WTC11 (cell line): ENCODE data around the gene FHOD3.

ENCODE experiments used
- ATF1 ChIP-seq: sonication (generic); formaldehyde crosslinking; IDR thresholded peaks from 2 replicates; pipeline ENCODE4 v1.8.1; 2023; ENCODE audit warnings: mild to moderate bottlenecking, moderate library complexity, missing genetic modification reagents
- ATF2 ChIP-seq: sonication (generic); formaldehyde crosslinking; IDR thresholded peaks from 2 replicates; pipeline ENCODE4 v1.8.1; 2022; ENCODE audit warnings: low read depth, missing genetic modification reagents, borderline replicate concordance
- ATF3 ChIP-seq: sonication (generic); formaldehyde crosslinking; conservative IDR thresholded peaks from 2 replicates; pipeline ENCODE4 v1.8.1; 2022; ENCODE audit warnings: mild to moderate bottlenecking, missing genetic modification reagents
- CTCF ChIP-seq: fragments of 200-600 bp; IDR thresholded peaks from 2 replicates; pipeline ENCODE4 v1.8.0; 2022; ENCODE audit warnings: antibody characterized with exemption
- FOXK1 ChIP-seq: sonication (generic); formaldehyde crosslinking; IDR thresholded peaks from 2 replicates; pipeline ENCODE4 v1.8.0; 2022; ENCODE audit warnings: mild to moderate bottlenecking, moderate library complexity, missing genetic modification reagents
- KAT7 ChIP-seq: sonication (generic); formaldehyde crosslinking; IDR thresholded peaks from 2 replicates; pipeline ENCODE4 v1.8.1; 2023; ENCODE audit warnings: missing genetic modification reagents, mild to moderate bottlenecking, borderline replicate concordance
- MAX ChIP-seq: sonication (generic); formaldehyde crosslinking; IDR thresholded peaks from 2 replicates; pipeline ENCODE4 v1.8.0; 2022; ENCODE audit warnings: mild to moderate bottlenecking, missing genetic modification reagents
- MLX ChIP-seq: sonication (generic); formaldehyde crosslinking; IDR thresholded peaks from 2 replicates; pipeline ENCODE4 v1.8.1; 2023; ENCODE audit warnings: mild to moderate bottlenecking, missing genetic modification reagents, moderate library complexity
- NR3C1 ChIP-seq: sonication (generic); formaldehyde crosslinking; conservative IDR thresholded peaks from 2 replicates; pipeline ENCODE4 v1.8.1; 2023; ENCODE audit warnings: low read depth, mild to moderate bottlenecking, missing genetic modification reagents
- SMAD3 ChIP-seq: sonication (generic); formaldehyde crosslinking; IDR thresholded peaks from 2 replicates; pipeline ENCODE4 v1.8.0; 2022; ENCODE audit warnings: missing genetic modification reagents, mild to moderate bottlenecking, borderline replicate concordance
- ZBTB21 ChIP-seq: sonication (generic); formaldehyde crosslinking; IDR thresholded peaks from 2 replicates; pipeline ENCODE4 v1.8.1; 2023; ENCODE audit warnings: mild to moderate bottlenecking, missing genetic modification reagents, borderline replicate concordance
- ZNF281 ChIP-seq: sonication (generic); formaldehyde crosslinking; IDR thresholded peaks from 2 replicates; pipeline ENCODE4 v1.8.0; 2023; ENCODE audit warnings: mild to moderate bottlenecking, missing genetic modification reagents
- ZNF396 ChIP-seq: fragments of 250-450 bp; sonication (Bioruptor Pico); IDR thresholded peaks from 2 replicates; pipeline ENCODE4 v1.8.0; 2021; ENCODE audit warnings: mild to moderate bottlenecking, moderate library complexity, borderline replicate concordance
- ZNF425 ChIP-seq: fragments of 250-450 bp; sonication (Bioruptor Pico); conservative IDR thresholded peaks from 2 replicates; pipeline ENCODE4 v1.9.0; 2021; ENCODE audit warnings: mild to moderate bottlenecking

GRCh38 chr18:36405611-36406010 is 108.1 kb downstream of the FHOD3 start:
- TF ChIP-seq ATF1 (no peak), NR3C1 (no peak), CTCF (no peak), MAX (CRISPR knock-in tag) (no peak), MLX (CRISPR knock-in tag) (no peak), ZBTB21 (CRISPR knock-in tag) (no peak), FOXK1 (CRISPR knock-in tag) (no peak), KAT7 (CRISPR knock-in tag) (no peak), SMAD3 (no peak), ZNF396 (CRISPR knock-in tag) (no peak), ATF2 (CRISPR knock-in tag) (no peak), ZNF281 (CRISPR knock-in tag) (no peak), ZNF425 (CRISPR knock-in tag) (no peak), ATF3 (no peak)
